ENCODE data around the gene ILDR1. TPM values are rescaled to one million over a fixed set of nuclear protein-coding genes. Genes with fewer than 3 reads are reported as not detected.

Gene ILDR1
- total and polyA plus RNA-seq, 10 of the 15 experiments (the other 5 are each of a cell fraction or from before 2014, with no cell fraction given), result 1.3 to 12.0 (median 7.0) TPM

GRCh38 chr3:122004107-122004506 is 17.9 kb downstream of the ILDR1 start:
- ChIA-PET RAD21 (ENCODE audit: unreplicated experiment) (interaction anchor here (0.7 to 12.6 kb wide), 27 partner anchors 8 to 282 kb away, joined by 3 to 137 read pairs (median 6); partner anchors contain the start of genes CD86 and ILDR1), SMC1A (ENCODE audit: uncharacterized antibody, unreplicated experiment) (interaction anchor here (0.9 to 28.1 kb wide), 12 partner anchors 8 to 251 kb away, joined by 3 to 882 read pairs (median 8); partner anchors contain the start of genes CD86 and ILDR1), POLR2A (interaction anchor here (0.6 to 9.1 kb wide), 15 partner anchors 8 to 254 kb away, joined by 3 to 120 read pairs (median 7); partner anchors contain the start of gene ILDR1), CTCF (interaction anchor here (0.8 to 4.6 kb wide), 16 partner anchors 8 to 351 kb away, joined by 3 to 28 read pairs (median 5); partner anchors contain the start of gene CD86)
- ATAC-seq (peak; percentile 55), FAIRE-seq (no peak), DNase-seq (ENCODE audit: low read depth, low spot score) (no peak)
- in situ Hi-C loops (cut with MboI) (loop anchor here (5.0 kb wide), 1 partner anchor 73 kb away; no protein-coding TSS in a partner anchor), intact Hi-C loops (cut with micrococcal nuclease; ENCODE audit: unreplicated experiment) (loop anchor here (2.0 to 5.0 kb wide), 3 partner anchors 71 to 295 kb away; partner anchors contain the start of genes EAF2 and IQCB1)
- Histone ChIP-seq H3K9me3 (replicated peaks; ENCODE audit: control insufficient read depth, insufficient read depth, low read length) (no peaks in the 10 kb centered on the region), H3K9ac (ENCODE audit: control insufficient read depth, insufficient read depth, low read length) (peak overlapping the region; percentile 67; the same call in 1 of the 2 replicates), H3K27ac (ENCODE audit: control insufficient read depth, insufficient read depth) (peak overlapping the region; percentile 91), H4K20me1 (ENCODE audit: control insufficient read depth, insufficient read depth) (no peaks in the 10 kb centered on the region), H3K4me1 (ENCODE audit: control insufficient read depth, insufficient read depth, low read length) (peaks cover 57% of the 10 kb centered on the region), H3K79me2 (ENCODE audit: control insufficient read depth, insufficient read depth, low read length) (peaks cover 14% of the 10 kb centered on the region), H3K27me3 (replicated peaks in 1 of 2; ENCODE audit: control insufficient read depth in 2 of 2, insufficient read depth in 2 of 2, low read length in 1 of 2) (no peaks in the 10 kb centered on the region), H3K36me3 (ENCODE audit: control insufficient read depth in 2 of 2, insufficient read depth in 2 of 2, low read length in 1 of 2) (peaks cover 4 to 16% of the 10 kb centered on the region in 2 experiments), H3K4me3 (peak overlapping the region; percentile 23; the same call in 1 of the 2 replicates), H2AFZ (ENCODE audit: control insufficient read depth, low read depth, low read length) (no peak overlapping the region), H3K4me2 (ENCODE audit: control insufficient read depth, insufficient read depth) (peak overlapping the region; percentile 80)
- TF ChIP-seq SPI1 (IDR thresholded peaks at IDR 0.05; ENCODE audit: borderline replicate concordance, insufficient read depth, low read depth, low read length) (peak; percentile 18; the same call in 1 of the 2 replicates), POLR2AphosphoS5 (IDR thresholded peaks at IDR 0.05; ENCODE audit: low read length) (no peak), RCOR1 (conservative IDR thresholded peaks at IDR 0.05; ENCODE audit: low read depth, low read length) (no peak), CREB1 (IDR thresholded peaks at IDR 0.05; ENCODE audit: low read depth) (peak; percentile 10; the same call in 1 of the 2 replicates), NFYB (IDR thresholded peaks at IDR 0.05; ENCODE audit: insufficient read depth, low read depth, low read length) (no peak)
- 0% methylated on average over 2 of the region's 2 CpGs for WGBS (ENCODE audit: insufficient coverage, insufficient replicate concordance, low lambda C conversion rate, missing lambda C conversion rate)
- BruUV-seq (replicated peaks), result TSS peak; percentile 68
